Measurements from ENCODE around the gene XCR1.

Gene XCR1

GRCh38 chr3:45995236-45996192 lies 31.8 kb downstream of the XCR1 start, which contains the start of gene FYCO1 (continued):
- TF ChIP-seq ZNF548 (tag by site-specific recombination; IDR thresholded peaks at IDR 0.05) (no peak), SCRT2 (tag by site-specific recombination; IDR thresholded peaks at IDR 0.05) (peak; percentile 100), ZNF449 (tag by site-specific recombination; IDR thresholded peaks at IDR 0.05) (no peak), SP7 (tag by site-specific recombination; IDR thresholded peaks at IDR 0.05) (peak; percentile 49; the same call in 1 of the 2 replicates), INSM2 (tag by site-specific recombination; IDR thresholded peaks at IDR 0.05) (no peak), KLF7 (tag by site-specific recombination; IDR thresholded peaks at IDR 0.05; ENCODE audit: borderline replicate concordance) (0 out of 2 replicates have a peak, but pooled peaks have one; percentile 56), ZNF223 (tag by site-specific recombination; IDR thresholded peaks at IDR 0.05) (no peak), ZNF155 (tag by site-specific recombination; IDR thresholded peaks at IDR 0.05) (no peak), ZNF561 (tag by site-specific recombination; IDR thresholded peaks at IDR 0.05; ENCODE audit: borderline replicate concordance) (no peak), ZBTB44 (tag by site-specific recombination; IDR thresholded peaks at IDR 0.05) (0 out of 2 replicates have a peak, but pooled peaks have one; percentile 32), BCL11A (tag by site-specific recombination; IDR thresholded peaks at IDR 0.05; ENCODE audit: low read depth) (no peak), ZNF114 (tag by site-specific recombination; IDR thresholded peaks at IDR 0.05) (no peak), GLI4 (tag by site-specific recombination; IDR thresholded peaks at IDR 0.05) (no peak), ZNF280C (tag by site-specific recombination; IDR thresholded peaks at IDR 0.05) (no peak), ZNF398 (tag by site-specific recombination; IDR thresholded peaks at IDR 0.05) (peak; percentile 5; the same call in 1 of the 2 replicates), ZNF10 (tag by site-specific recombination; IDR thresholded peaks at IDR 0.05) (no peak), KLF8 (tag by site-specific recombination; IDR thresholded peaks at IDR 0.05) (peak; percentile 93), ZBTB8A (tag by site-specific recombination; IDR thresholded peaks at IDR 0.05) (0 out of 2 replicates have a peak, but pooled peaks have one; percentile 27), ZNF404 (tag by site-specific recombination; IDR thresholded peaks at IDR 0.05) (no peak), GLI2 (tag by site-specific recombination; IDR thresholded peaks at IDR 0.05; ENCODE audit: borderline replicate concordance, low read depth) (no peak), ZNF394 (tag by site-specific recombination; IDR thresholded peaks at IDR 0.05; ENCODE audit: borderline replicate concordance) (no peak), PBX3 (CRISPR knock-in tag; IDR thresholded peaks at IDR 0.05) (no peak), ZNF529 (tag by site-specific recombination; IDR thresholded peaks at IDR 0.05; ENCODE audit: insufficient replicate concordance) (no peak), HOXD13 (CRISPR knock-in tag; IDR thresholded peaks at IDR 0.05; ENCODE audit: borderline replicate concordance) (no peak), ZNF521 (tag by site-specific recombination; IDR thresholded peaks at IDR 0.05) (no peak), ZSCAN16 (tag by site-specific recombination; IDR thresholded peaks at IDR 0.05) (no peak)

Measured in HEK293 (cell line).